Stimulated activated CD8-positive, alpha-beta memory T cell treated with anti-CD3 and anti-CD28 coated beads, Interleukin-15, amount 100 ng/mL, for 24 hours (primary cell): ENCODE measurements around the gene ZNF770.

Source experiments
- DNase-seq: peaks from one replicate; pipeline ENCODE4 v3.0.0-alpha.2; 2020; ENCODE audit warnings: low read depth

Gene ZNF770, protein sequence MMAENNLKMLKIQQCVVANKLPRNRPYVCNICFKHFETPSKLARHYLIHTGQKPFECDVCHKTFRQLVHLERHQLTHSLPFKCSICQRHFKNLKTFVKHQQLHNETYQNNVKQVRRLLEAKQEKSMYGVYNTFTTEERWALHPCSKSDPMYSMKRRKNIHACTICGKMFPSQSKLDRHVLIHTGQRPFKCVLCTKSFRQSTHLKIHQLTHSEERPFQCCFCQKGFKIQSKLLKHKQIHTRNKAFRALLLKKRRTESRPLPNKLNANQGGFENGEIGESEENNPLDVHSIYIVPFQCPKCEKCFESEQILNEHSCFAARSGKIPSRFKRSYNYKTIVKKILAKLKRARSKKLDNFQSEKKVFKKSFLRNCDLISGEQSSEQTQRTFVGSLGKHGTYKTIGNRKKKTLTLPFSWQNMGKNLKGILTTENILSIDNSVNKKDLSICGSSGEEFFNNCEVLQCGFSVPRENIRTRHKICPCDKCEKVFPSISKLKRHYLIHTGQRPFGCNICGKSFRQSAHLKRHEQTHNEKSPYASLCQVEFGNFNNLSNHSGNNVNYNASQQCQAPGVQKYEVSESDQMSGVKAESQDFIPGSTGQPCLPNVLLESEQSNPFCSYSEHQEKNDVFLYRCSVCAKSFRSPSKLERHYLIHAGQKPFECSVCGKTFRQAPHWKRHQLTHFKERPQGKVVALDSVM

DNA sequence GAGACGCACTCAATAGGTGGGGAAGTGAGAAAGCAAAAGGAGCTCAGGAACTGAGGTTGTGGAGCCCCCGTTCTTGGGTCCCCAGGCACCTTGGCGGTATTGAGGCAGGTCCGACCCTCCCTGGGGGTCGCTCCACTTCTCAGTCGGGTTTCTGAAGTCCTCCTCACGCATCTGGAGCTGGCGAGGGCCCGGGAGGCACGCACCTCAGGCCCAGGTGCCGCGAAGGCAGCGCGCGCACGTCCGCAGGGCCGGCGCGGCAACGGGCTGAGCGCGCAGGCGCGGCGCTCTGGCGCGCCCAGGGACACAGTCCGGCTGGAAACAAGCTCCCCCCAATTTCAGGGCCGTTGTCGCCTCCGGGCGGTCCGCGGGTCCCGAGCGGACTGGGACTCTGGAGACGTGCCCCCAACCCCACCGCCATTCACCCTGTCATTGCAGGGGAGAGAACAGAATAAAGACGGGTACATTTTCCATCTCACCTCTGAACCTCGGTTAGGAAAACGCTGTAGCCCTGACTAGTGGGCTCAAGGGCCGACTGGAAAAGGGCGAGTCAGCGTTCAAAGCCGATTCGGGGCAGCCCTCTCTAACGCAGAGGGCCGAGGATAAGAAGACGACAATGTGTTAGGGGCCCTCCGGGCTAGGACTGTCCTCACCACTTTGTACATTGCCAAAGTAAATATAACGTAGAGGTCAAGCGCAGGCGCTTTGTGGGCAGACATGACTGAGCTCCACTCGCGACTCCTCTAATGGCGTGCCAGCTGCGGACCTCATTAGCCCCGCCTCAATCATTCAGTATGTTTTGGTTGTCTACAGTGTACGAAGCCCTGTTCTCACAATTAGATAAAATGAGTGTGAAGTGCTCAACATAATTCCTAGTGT is at the start of gene ZNF770:
TSS of gene ZNF770 (minus strand) at position 261 of the 876 bp plus-strand sequence. CDS start 4,853 bp downstream, outside the sequence.
- DNase-seq = peak; percentile 77

DNA sequence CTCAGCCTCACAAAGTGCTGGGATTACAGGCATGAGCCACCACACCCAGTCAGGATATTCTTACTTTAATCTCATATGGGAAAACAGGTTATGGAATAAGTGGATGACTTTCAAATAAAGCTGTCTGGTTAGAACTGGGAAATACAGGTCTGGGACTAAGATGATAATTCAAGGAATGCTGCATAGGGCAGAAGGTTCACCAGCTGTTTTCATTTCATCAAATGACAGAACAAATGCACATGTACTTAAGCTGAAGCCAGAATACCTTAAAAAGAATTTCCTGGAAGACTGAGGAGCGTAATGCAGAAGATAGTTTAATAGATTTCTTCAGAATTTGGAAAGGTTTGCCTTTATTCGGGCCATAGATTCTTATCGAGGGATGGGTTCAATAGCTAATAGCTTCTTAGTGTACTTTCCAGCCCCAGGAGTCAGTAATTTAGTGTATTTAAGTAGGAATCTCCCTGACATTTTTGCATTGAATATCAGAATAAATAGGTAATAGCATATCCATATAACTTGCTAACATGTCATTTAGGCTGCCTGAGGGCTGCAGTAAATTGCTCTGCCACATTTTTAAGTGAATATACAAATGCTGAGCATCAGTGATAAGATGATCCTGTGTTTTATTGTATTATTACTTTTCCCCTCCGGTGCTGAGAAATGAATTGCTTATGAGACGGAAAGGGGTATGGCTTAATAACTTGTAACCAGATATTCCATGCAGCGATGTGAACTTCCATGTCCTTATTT is 40.3 kb upstream of the ZNF770 start:
- no peak for DNase-seq

DNA sequence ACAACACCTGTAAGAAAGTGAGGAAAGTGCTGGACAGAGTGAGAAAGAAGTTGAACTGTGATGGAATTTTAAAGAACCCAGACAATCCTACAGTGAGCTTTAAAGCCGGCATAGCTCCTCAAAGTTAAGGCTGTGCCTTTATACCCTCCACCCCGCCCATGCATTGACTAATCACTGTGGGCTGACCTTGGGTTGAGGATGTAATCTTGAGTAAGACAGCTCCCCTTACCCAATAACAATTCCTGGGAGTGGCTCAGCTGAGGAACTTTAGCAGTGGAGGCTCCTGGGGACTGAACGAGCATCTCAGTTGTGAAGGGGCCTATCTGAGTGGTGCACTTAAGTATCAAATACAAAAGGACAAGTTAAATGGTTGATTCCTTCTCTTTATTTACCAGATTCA is 35.7 kb upstream of the ZNF770 start:
- no peak for DNase-seq

DNA sequence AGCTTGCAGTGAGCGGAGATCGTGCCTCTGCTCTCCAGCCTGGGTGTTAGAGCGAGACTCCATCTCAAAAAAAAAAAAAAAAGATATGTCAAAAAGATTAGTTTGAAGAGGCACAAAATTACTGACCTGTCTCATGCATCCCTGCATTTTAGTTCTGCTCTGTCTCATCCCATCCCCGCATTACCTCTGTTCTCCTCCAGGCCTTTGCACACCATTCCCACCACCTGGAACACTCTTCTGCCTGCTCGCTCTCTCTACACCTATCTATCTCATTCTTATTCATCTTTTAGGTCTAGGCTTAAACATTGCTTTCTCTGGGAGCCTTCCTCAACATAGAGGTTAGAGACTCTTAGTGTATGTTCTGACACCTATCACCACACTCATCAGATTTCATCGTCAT is 32.9 kb upstream of the ZNF770 start:
- DNase-seq = no peak

DNA sequence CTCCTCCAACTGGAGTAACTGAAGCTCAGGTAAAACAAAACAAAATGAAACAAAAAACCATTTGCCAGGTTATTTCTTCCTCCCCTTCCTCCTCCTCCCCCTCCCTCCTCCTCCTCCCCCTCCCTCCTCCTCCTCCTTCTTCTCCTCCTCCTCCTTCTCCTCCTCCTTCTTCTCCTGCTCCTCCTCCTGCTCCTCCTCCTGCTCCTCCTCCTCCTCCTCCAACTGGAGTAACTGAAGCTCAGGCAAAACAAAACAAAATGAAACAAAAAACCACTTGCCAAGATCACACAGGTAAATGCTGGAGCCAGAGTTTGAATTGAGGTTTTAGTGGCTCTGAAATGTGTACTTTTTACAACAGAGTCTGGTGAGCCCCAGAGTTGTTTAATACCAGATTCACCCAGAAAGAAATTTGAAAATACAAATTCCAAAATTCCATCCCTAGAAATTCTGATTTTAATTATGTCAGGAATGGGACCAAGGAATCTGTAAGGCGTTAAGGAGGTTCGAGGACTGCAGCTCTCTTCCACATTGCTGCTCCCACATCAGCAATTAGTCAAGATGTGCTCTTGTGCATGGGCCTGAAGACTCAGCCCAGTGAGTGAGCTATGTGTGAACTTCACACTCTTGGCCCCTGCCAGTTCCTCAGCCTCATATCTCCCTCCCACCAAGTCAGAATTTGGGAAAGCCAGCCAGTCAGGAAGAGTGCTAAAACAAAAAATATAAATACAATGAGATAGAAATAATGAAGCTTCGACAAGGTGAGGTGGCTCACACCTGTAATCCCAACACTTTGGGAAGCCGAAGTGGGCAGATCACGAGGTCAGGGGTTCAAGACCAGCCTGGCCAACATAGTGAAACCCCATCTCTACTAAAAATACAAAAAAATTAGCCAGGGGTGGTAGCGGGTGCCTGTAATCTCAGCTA is 31.6 kb upstream of the ZNF770 start:
- no peak for DNase-seq

DNA sequence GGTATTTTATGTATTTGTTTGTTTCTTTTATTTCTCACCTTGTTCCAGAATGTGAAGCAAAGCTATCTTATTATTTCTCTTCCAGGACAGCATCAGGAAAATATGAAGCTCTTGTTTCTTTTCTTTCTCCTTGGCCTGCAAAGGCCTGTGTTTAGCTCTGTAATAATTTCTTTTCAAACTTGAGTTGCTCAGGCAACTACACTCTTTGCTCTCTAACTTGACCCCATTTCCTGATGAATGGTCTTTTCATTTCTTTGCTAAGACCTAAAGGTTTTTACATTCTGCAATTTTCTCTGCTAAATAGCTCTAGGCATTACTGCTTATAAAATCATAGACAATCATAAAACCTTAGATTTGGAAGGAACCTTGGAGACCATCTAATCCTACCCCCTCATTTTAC is 26.2 kb upstream of the ZNF770 start:
- no peak for DNase-seq

DNA sequence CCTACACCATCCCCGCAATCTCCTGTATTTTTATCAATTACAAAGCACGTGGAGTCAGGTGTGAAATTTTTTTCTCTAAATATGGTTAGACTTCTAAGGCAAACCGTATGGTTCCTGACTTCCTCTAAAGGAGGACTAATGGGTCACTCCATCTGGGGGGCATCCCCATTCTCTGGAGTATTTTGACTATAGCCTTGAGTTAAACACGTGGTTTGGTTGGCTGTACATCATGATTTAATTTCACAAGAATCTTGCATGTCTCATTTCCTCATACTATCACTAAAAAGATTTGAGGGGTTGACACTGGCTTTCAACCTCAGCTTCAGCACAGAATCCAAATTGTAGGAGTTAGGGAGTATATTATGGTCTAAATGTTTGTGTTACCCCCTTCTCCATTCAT is 25.3 kb upstream of the ZNF770 start:
- DNase-seq = no peak

DNA sequence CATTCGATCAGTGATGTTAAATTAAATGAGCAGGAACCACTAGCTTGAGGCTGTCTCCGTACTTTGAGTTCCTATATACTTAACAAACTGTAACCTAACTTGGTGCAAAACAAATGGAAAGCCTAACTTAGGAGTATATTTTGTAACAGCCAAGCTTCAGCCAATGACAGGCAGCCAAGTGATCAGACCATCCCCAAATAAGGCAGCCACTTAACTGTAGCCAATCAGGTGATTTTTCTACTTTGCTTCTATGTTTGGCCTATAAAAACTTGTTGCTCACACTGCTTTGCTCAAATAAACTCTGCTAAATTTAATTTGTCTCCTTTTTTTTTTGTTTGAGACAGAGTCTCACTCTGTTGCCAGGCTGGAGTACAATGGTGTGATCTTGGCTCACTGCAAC is 19.3 kb upstream of the ZNF770 start:
- no peak for DNase-seq

DNA sequence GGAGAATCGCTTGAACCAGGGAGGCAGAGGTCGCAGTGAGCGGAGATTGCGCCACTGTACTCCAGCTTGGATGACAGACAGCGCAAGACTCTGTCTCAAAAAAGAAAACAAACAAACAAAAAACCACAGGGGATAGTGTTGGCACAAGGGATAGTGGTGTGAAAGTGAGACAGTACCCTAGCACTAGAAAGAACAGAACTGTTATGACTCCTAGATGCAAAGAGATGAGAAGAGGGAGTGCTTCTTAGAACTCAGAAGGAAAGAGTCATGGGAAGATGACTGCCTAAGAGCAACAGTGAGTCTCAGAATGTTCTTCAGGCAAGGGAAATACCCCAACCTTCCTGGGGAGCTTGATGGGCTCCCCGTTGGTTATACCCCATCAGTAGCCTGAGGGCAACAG is 17.8 kb upstream of the ZNF770 start:
- no peak for DNase-seq

DNA sequence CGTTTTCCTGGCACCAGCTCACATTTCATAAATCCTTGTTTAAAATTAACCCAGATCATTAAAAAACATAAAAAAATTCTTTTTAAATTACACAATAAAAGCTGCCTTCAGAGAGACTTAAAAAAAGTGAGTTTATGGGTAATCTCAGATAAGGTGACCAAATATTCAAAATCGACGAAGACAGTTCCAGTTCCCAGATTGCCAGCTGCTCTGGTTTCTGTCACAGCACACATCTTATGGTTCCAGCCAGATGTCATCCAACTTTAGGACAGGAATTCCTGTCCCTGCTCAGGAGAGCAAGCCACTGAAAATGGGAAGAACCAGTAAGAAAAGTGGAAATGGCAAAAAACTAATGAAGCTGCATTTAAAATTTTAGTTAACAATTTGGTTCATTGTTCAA is 15.8 kb upstream of the ZNF770 start:
- no peak for DNase-seq

DNA sequence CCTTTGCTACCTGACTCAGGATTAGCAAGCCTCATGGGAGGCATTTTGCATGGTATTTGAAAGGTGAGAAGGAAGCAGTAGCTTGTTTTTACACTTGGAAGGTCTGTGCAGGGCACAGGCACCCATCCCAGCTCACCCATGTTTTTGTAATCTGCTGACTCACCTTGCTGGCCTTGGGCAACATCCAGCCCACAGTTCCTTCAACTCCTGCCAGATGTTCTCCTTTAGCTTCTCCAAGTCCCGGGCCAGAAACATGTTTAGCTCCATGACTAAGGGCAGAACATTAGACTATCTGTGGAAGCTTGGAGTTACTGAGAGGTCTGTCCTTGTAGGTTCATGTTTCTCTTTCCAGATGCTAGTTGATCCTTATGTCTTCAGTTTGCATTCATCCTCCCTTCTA is 12.4 kb upstream of the ZNF770 start:
- DNase-seq = no peak

DNA sequence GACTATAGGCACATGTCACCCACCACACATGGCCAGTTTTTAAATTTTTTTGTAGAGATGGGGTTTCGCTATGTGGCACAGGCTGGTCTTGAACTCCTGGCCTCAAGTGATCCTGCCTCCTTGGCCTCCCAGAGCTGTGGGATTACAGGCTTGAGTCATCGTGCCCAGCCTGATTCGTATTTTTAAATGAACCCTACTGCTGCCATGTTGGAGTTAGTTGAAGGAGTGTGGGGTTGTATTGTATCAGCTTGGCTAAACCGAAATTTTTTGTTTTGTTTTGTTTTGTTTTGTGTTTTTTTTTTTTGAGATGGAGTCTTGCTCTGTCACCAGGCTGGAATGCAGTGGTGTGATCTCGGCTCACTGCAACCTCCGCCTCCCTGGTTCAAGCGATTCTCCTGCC is 11.8 kb upstream of the ZNF770 start:
- no peak for DNase-seq

DNA sequence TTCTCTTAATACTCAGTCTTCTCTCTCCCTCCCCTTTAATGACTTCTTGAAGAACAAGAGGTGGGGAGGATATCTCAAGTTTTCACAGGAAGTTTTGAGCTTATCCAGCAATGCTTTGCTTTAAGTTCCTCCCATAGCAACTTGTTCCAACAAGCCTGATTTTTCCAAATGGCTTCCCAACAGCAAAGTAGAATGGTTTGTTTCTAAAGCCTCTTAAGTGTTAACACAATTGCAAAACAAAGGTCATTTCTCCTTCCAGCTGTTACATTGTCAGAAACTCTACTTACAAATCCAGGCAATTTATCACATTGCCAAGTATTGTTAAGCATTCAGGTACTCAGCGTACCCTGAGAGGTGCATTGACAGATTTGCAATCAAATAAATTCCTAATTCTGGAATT is 6.8 kb upstream of the ZNF770 start:
- DNase-seq = no peak

DNA sequence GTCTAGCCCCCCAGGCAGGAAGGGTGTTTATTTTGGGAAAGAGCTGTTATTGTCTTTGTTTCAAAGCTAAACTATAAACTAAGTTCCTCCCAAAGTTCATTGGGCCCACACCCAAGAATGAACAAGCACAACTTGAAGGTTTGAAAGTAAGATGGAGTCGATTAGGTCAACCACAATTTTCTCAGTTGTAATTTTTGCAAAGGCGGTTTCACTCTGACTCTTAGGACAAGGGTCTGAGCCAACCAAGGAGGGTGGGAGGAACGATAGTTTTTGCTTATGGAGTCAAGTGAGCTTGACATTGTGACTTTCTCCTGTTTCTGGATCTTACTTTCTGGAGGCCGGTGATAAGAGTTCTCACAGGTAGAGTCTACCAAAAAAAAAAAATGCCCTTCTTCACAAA is 5.8 kb upstream of the ZNF770 start:
- no peak for DNase-seq

DNA sequence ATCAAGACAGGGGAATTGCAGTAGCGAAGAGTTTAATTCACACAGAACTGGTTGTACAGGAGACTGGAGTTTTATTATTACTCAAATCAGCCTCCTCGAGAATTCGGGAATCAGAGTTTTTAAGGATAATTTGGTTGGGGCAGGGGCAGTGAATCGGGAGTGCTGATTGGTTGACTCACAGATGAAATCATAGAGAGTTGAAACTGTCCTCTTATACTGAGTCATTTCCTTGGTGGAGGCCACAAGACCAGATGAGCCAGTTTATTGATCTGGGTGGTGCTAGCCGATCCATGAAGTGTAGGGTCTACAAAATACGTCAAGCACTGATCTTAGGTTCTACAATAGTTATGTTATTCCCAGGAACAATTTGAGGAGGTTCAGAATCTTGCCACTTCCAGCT is 5.3 kb upstream of the ZNF770 start:
- DNase-seq = no peak

DNA sequence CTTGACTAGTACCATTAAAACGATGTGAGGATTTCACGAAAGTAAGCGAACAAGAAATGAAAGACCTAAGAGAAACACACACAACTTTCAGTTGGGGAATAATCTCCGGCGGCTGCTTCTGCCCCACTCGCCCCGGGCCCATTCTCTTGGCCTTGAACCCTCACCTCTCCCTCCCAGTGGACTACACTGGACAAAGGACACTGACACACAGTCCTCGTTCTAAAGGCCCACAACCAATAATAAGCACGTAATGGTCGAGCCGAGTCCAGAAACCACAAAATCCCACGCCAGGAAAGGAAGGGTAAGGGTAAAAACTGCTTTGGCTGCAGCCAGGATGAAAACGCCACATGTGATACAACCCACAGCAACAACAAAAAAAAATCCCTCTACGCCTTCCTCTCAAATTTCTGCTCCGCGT is 469 bp downstream of the ZNF770 start:
- no peak for DNase-seq

DNA sequence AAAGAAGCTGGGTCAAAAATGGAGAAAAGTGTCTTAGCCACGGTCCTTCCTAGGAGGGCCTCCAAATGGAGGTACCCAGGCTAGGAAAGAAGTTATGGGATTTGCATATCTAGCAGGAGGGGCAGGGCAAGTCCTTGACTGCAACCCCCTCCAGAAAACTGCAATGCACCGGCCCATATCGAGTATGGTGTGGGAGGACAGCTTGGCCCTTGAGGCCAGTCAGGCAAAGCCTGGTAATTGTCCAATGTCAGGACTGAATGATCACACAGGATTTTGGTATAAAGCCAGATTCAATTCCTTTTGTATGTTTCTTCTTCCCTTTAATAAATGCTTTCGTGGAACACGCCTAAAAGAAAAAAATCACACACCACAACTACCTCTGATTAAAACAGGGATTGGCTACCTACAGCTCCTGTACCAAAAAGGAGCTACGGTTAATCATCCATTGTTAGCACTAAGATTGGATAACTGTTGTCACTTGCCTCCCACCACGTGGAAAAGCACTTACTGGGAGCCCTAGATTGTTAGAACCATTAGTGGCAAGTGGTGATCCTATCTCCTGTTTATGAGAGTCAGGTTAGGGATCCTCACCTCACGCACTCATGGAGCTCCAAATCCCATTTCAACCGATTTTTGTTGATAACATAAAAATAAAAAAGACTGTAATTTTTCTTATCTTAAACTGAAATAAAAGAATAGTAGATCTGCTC is 1.2 kb downstream of the ZNF770 start:
- DNase-seq = no peak

DNA sequence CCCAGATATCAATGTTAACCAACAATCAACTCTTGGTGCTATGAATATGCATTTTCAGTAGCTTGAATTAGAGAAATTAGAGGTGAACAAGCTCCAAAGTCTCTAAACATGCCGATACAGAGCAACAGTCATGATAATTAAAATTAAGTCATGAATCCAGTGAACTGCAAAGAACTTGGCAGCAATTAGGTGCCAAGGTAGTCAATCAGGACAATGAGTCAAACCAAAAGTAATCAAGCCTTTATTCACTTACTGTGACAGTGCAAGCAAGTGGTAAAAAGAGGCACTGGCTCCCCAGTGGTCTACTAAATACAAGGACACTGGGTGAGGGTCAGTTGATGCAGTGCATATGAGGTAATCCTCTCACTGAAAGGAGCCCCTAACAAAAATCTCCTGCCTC is 1.8 kb downstream of the ZNF770 start:
- DNase-seq = no peak

DNA sequence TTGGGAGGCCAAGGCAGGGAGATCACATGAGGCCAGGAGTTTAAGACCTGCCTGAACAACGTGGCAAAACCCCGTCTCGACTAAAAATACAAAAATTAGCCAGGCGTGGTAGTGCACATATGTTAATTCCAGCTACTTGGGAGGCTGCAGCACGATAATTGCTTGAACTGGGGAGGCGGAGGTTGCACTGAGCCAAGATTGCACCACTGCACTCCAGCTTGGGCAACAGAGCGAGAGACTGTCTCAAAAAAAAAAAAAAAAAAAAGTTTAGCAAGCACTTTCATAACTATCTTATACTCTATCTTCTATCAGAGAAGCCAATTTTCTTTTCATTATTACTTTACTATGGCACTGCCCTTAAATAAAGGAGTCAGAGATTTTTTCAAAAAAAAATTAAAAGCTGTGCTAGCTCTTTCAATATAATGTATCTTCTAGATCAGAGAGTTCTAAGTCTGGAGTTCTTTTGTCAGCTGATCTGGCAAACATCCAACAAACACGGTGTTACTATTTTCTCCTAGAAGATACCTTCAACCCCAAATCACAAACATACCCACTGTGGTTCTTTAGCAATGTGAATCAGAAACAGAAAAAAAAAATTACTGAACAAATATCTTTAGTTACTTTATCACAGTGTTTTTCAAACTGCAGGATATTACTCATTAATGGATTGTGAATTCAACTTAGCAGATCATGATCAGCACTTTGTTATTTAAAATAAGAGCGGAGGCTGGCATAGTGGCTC is 3.0 kb downstream of the ZNF770 start:
- DNase-seq = no peak

DNA sequence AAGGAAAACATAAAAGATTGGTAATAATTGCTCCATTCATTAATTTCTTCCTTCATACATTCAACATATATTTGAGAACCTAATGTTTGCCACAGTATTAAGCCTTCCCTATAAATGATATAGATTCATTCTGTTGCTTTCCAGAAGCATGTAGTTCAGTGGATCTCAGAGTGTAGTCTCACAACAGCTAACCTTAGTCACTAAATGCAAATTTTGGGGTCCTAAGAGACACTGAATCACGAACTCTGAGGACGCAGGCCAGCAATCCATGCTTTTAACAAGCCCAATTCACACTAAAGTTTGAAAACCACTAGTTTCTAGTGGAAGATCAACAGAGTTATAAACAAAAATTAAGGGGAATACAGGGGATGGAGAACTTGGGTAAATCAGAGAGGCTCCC is 11.3 kb downstream of the ZNF770 start:
- DNase-seq = no peak
